Memory B cell (primary cell): ENCODE measurements around the gene PSMB10.
"Not testable (repeated sequence)": the region's sequence is repeated elsewhere in the genome, so short reads cannot be mapped to it uniquely, and the experiment has no call there.

Source experiments
- ATAC-seq: fragments of 150-1000 bp; cut with Tn5 transposase; 2 replicates; pipeline ENCODE4 v1.10.0; 2021; ENCODE audit warnings: low read depth, mild to moderate bottlenecking, moderate library complexity
- DNase-seq, 2 donors: peaks; one replicate each; pipeline ENCODE4 v3.0.0; 2022; ENCODE audit warnings: low spot score in 2 of 2
- H3K27ac Mint-ChIP-seq: one replicate; pipeline ENCODE4 v1.8.0; 2022; ENCODE audit warnings: mild to moderate bottlenecking, moderate library complexity, mixed read lengths
- H3K27me3 Mint-ChIP-seq: one replicate; pipeline ENCODE4 v1.8.0; 2022; ENCODE audit warnings: mixed read lengths
- H3K36me3 Mint-ChIP-seq: one replicate; pipeline ENCODE4 v1.8.0; 2022; ENCODE audit warnings: mild to moderate bottlenecking, mixed read lengths
- H3K4me1 Mint-ChIP-seq: one replicate; pipeline ENCODE4 v1.8.0; 2022; ENCODE audit warnings: mixed read lengths
- H3K4me3 Mint-ChIP-seq: one replicate; pipeline ENCODE4 v1.8.0; 2022; ENCODE audit warnings: mild to moderate bottlenecking, moderate library complexity, mixed read lengths
- H3K9me3 Mint-ChIP-seq: one replicate; pipeline ENCODE4 v1.8.0; 2022; ENCODE audit warnings: mixed read lengths

PSMB10 gene

GRCh38 chr16:67936124-67936879 lies at the start of gene PSMB10:
PSMB10 (minus strand) TSS chr16:67936850; CDS start chr16:67936749, 101 bp downstream.
- no peaks in the 10 kb centered on the region for H3K9me3 Mint-ChIP-seq
- peaks cover 13% of the 10 kb centered on the region for H3K36me3 Mint-ChIP-seq
- peak within 1 kb of the TSS; percentile 86 for H3K27ac Mint-ChIP-seq
- H3K4me3 Mint-ChIP-seq: peak within 1 kb of the TSS; percentile 92
- DNase-seq: peak in 1 of 2 donors; percentile 73
- ATAC-seq: peak; percentile 4
- no peaks in the 10 kb centered on the region for H3K27me3 Mint-ChIP-seq
- peaks cover 22% of the 10 kb centered on the region for H3K4me1 Mint-ChIP-seq

GRCh38 chr16:67982011-67982696 lies 45.5 kb upstream of the PSMB10 start:
- H3K36me3 Mint-ChIP-seq: no peaks in the 10 kb centered on the region
- DNase-seq (no peak), ATAC-seq (no peak)
- H3K4me1 Mint-ChIP-seq: peaks cover 9% of the 10 kb centered on the region
- no peaks in the 10 kb centered on the region for H3K9me3 Mint-ChIP-seq
- H3K27ac Mint-ChIP-seq: no peak overlapping the region
- no peak overlapping the region for H3K4me3 Mint-ChIP-seq
- no peaks in the 10 kb centered on the region for H3K27me3 Mint-ChIP-seq

DNA sequence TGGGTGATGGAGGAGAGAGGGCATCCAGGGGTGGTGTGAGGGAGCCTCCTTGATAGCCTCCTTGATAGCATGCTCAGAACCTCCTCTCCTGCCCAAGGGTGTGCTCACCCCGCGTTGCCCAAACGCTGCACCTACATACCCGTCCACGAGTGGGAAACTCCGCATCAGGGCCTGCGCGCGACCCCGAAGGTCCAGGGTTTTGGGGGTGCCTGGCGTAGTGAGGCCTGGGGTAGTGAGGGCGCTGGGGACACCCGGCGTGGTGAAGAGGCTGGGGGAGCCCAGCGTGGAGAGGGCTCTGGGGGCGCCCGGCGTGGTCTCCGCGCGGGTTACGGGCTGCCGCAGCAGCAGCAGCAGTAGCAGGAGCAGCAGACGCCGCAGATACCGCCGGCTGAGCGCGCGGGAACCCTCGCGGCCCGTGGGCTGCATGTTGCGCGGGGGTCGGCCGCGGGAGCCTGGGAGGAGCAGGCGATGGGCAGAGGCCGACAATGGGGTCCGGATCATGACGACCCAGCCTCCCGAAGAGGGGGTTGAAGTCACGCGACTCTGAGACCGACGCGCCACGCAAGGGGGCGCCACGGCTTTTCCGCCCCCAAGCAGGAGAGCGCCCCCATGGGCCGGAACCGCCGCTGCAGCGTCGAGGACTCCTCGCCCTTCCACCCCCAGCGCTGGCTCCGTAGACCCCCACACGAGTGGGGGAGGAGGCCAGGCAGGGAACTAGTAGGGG lies 43.5 kb upstream of the PSMB10 start, which contains the start of gene DPEP3:
Gene DPEP3, minus strand, starts transcription at position 545 of the 724 bp plus-strand sequence. Its CDS starts 119 bp downstream, at position 426.
- H3K9me3 Mint-ChIP-seq: no peaks in the 10 kb centered on the region
- peak within 1 kb of the TSS; percentile 28 for H3K4me3 Mint-ChIP-seq
- ATAC-seq (no peak), DNase-seq (no peak)
- H3K36me3 Mint-ChIP-seq: no peaks in the 10 kb centered on the region
- peaks cover 11% of the 10 kb centered on the region for H3K4me1 Mint-ChIP-seq
- no peaks in the 10 kb centered on the region for H3K27me3 Mint-ChIP-seq
- no peak within 1 kb of the TSS for H3K27ac Mint-ChIP-seq

GRCh38 chr16:67977469-67978227 lies 41.0 kb upstream of the PSMB10 start:
- DNase-seq (no peak), ATAC-seq (no peak)
- H3K27ac Mint-ChIP-seq: no peak overlapping the region
- no peak overlapping the region for H3K4me3 Mint-ChIP-seq
- no peaks in the 10 kb centered on the region for H3K9me3 Mint-ChIP-seq
- H3K36me3 Mint-ChIP-seq: no peaks in the 10 kb centered on the region
- peaks cover 5% of the 10 kb centered on the region for H3K4me1 Mint-ChIP-seq
- no peaks in the 10 kb centered on the region for H3K27me3 Mint-ChIP-seq

DNA sequence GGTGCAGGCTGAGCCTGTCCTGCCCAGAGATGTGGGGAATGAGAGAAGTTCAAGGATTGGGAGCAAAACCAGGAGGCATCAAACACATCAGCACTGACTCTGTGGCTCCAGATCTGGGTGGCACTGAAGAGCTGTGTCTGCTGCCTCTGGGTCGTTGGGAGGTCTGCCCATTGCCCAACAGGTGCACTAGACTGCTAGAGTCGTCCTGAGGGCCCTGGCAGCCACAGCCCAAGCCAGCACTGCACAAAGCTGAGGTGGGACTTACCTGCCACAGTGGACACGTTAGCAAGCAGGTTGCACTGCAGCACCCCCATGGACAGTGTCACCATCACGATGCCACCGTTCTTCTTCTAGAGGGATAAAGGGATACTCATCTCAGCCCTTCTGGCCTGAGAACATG lies 40.4 kb upstream of the PSMB10 start:
- Mint-ChIP-seq H3K27ac (no peak overlapping the region), H3K36me3 (no peaks in the 10 kb centered on the region), H3K27me3 (no peaks in the 10 kb centered on the region), H3K4me1 (peaks cover 3% of the 10 kb centered on the region), H3K9me3 (no peaks in the 10 kb centered on the region), H3K4me3 (no peak overlapping the region)
- ATAC-seq (no peak), DNase-seq (no peak)

DNA sequence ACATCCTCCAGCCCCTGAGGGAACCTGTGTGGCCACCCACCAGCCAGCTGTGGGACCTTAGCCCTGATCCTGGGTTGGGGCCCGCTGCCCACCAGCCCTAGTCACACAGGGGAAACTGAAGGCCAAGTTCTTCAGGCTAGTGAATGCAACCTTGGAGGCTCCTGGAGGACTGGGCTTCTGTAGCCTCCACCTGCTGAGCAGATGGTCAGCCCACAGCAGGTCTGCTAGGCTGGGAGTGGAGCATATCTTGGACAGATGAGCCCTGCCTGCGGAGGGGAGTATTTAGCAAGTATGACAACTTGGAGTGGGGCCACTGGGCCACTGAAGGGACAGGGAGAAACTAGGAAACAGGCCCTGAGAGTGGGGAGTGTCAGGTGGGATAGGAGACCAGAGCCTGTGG lies 39.6 kb upstream of the PSMB10 start:
- Mint-ChIP-seq H3K27me3 (no peaks in the 10 kb centered on the region), H3K27ac (no peak overlapping the region), H3K4me1 (peaks cover 3% of the 10 kb centered on the region), H3K4me3 (no peak overlapping the region), H3K9me3 (no peaks in the 10 kb centered on the region), H3K36me3 (no peaks in the 10 kb centered on the region)
- no peak for DNase-seq
- ATAC-seq: no peak

DNA sequence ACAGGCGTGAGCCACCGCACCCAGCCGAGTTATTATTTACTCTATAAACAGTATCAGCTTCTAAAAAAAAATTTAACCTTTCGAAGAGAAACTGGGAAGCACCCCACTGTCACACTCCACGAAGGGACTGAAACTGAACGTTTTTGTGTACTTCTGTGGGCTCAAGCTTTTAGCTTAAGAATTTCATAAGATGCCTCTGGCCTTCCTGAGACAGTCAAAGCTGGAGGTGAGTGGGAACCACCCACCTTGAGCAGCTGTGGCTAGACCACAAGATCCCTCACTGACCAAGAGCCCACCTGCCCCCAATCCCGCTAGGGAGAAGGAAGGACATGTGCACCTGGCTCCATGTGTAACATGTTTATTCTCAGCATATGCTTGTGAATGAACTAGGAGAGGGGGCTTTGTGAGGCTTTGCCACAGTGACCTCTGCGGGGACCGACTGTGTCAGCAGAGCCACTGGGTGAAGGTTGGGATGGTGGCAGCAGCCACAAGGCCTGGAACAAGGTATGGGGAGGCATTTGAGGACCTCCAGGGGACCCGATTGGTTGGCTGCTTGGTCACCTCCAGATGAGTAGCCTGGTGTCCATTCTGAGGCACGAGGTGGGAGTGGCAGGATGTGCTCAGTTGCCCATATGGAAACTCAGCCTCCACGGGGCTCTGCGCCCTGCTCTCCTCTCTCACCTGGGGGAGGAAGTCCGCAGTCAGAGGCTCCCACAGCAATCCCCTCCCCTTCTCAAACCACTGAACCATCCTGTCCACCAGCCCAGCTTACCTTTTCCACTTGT lies 38.9 kb upstream of the PSMB10 start:
- no peak for ATAC-seq
- Mint-ChIP-seq H3K27ac (no peak overlapping the region), H3K27me3 (no peaks in the 10 kb centered on the region), H3K36me3 (no peaks in the 10 kb centered on the region), H3K4me1 (peaks cover 3% of the 10 kb centered on the region), H3K9me3 (no peaks in the 10 kb centered on the region), H3K4me3 (no peak overlapping the region)
- DNase-seq: no peak

DNA sequence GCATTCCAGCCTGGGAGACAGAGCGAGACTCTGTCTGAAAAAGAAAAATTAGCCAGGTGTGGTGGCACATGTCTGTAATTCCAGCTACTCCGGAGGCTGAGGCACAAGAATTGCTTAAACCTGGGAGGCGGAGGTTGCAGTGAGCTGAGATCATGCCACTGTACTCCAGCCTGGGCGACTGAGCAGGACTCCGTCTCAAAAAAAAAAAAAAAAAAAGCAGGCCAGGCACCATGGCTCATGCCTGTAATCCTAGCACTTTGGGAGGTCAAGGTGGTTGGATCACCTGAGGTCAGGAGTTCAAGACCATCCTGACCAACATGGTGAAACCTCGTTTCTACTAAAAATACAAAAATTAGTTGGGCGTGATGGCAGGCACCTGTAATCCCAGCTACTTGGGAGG lies 35.6 kb upstream of the PSMB10 start:
- not testable (repeated sequence) for H3K27ac Mint-ChIP-seq, DNase-seq, H3K36me3 Mint-ChIP-seq, H3K4me3 Mint-ChIP-seq, H3K9me3 Mint-ChIP-seq, H3K27me3 Mint-ChIP-seq, ATAC-seq
- H3K4me1 Mint-ChIP-seq: peaks cover 15% of the 10 kb centered on the region

- H3K4me3 Mint-ChIP-seq: no peak overlapping the region
- peaks cover 19% of the 10 kb centered on the region for H3K4me1 Mint-ChIP-seq
- H3K27ac Mint-ChIP-seq: no peak overlapping the region
- no peaks in the 10 kb centered on the region for H3K27me3 Mint-ChIP-seq
- no peak for DNase-seq
- H3K36me3 Mint-ChIP-seq: no peaks in the 10 kb centered on the region
- no peaks in the 10 kb centered on the region for H3K9me3 Mint-ChIP-seq
- no peak for ATAC-seq
Observed at GRCh38 chr16:67971111-67971510, 34.5 kb upstream of the PSMB10 start.

DNA sequence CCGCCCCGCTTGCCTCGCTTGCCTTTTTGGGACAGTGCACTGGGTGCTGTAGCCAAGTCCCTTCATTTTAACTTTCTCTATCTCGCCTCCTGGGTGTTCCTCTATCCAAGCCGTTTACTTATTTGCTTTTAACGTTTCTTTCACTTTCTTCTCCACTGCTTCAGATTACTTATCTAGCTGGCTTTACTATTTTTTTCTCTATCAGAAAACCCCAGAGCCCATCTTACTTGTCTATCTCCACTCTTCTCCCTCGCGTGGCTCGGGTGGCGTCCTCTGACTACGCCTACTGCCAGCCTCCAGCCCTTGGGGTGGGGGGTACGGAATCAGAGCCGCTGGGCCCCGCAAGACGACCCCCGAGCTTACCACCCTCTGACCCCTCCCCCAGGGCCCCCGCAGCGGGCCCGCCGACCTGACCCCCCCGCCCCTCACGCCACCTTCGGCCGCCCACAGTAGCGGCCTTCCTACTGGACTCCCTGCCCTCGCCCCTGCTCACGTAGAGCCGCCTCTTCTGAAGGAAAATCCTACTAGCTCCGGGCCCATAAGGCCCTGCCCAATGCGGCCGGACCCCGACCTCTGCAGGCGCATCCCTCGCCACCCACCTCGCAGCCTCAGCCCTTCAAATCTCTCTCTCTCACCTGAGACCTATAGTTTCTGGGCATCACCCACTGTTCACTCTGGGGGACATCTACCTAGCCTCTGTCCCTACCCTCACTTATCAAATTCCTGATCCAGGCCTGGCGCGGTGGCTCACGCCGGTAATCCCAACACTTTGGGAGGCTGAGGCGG lies 32.8 kb upstream of the PSMB10 start:
- DNase-seq (no peak), ATAC-seq (peak; percentile 46)
- H3K27me3 Mint-ChIP-seq: no peaks in the 10 kb centered on the region

DNA sequence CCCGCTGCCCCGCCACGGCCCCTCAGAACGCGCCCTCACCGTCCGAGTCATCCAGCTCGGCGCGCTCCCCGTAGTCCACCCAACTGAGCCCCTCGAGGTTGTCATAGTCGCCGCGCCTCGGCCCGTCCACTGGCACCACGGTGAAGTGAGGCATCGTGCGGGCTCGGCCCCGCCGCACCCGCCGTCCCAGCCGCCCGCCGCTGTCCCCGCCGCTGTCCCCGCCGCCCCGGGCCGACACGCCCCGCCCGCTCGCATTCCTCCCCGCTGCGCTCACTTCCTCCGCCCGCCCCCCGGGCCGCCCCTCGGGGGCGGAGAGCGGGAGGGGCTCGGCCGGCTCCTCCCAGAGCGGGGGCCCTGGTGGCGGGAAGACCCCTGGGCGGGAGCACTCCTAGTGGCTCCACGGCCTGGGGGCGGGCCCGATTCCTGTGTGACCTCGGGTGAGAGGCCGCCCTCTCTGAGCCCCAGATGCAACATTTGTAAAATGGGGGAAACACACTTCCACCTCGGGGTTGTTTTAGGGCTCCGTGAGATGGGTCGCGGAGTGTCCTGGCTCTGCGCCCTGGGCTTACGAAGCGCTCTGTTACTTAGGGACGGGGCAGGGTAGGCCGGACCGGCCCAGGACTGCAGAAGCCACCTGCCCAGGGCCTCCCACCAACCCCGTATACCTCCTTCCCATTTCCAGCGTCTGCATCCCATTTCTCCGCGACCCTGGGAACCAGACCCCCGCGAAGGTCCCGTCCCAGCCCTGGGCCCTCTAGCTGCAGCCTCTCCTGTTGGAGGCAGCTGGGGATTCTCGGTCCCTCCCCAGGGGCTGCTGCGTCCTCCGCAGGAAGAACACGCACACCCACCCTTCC lies 32.0 kb upstream of the PSMB10 start, which contains the start of gene SLC12A4:
Gene SLC12A4, minus strand, starts transcription at position 238 of the 854 bp plus-strand sequence. Its CDS starts 84 bp downstream, at position 154.
- no peaks in the 10 kb centered on the region for H3K36me3 Mint-ChIP-seq
- no peaks in the 10 kb centered on the region for H3K27me3 Mint-ChIP-seq
- peak within 1 kb of the TSS; percentile 83 for H3K4me3 Mint-ChIP-seq
- H3K4me1 Mint-ChIP-seq: peaks cover 19% of the 10 kb centered on the region
- H3K27ac Mint-ChIP-seq: peak within 1 kb of the TSS; percentile 85
- peak; percentile 84 for ATAC-seq
- peak; percentile 69 to 73 for DNase-seq
- H3K9me3 Mint-ChIP-seq: no peaks in the 10 kb centered on the region

More for the DNA sequence above, 32.8 kb upstream of the PSMB10 start:
- peak overlapping the region; percentile 83 for H3K4me3 Mint-ChIP-seq
- H3K4me1 Mint-ChIP-seq: peaks cover 19% of the 10 kb centered on the region
- H3K27ac Mint-ChIP-seq: peak overlapping the region; percentile 22
- H3K36me3 Mint-ChIP-seq: no peaks in the 10 kb centered on the region
- no peaks in the 10 kb centered on the region for H3K9me3 Mint-ChIP-seq
